GM12878 (cell line): Measurements from ENCODE around the gene NCKAP5. TPM values are rescaled to one million over a fixed set of nuclear protein-coding genes. Genes with fewer than 3 reads are reported as not detected.

Source experiments
- ATAC-seq: fragments of 200-7000 bp; cut with Tn5 transposase; 3 replicates; pipeline ENCODE4 v1.9.1; 2020; ENCODE audit warnings: mild to moderate bottlenecking, moderate library complexity
- BruUV-seq: library from RNA; stranded (reverse); fragments of 400-500 nt; replicated peaks from 2 replicates; lab custom pipeline; 2021; lab: Mats Ljungman, UMichigan
- CTCF ChIA-PET: fragments of 300-600 bp; sonication (Branson Sonifier 250); formaldehyde crosslinking; extraction: SDS; loops from one replicate; lab custom pipeline; 2021; ENCODE audit warnings: inconsistent platforms; lab: Yijun Ruan, JAX
- POLR2A ChIA-PET: fragments of 350-600 bp; formaldehyde crosslinking; extraction: SDS; loops from one replicate; lab custom pipeline; 2021; ENCODE audit warnings: inconsistent platforms; lab: Charles Lee
- RAD21 ChIA-PET: fragments of 300-600 bp; sonication (Branson Sonifier 250); formaldehyde crosslinking; loops from one replicate; lab custom pipeline; 2023; ENCODE audit warnings: antibody characterized with exemption; ENCODE audit not compliant: unreplicated experiment; lab: Charles Lee
- SMC1A ChIA-PET: fragments of 300-600 bp; sonication (Branson Sonifier 250); formaldehyde crosslinking; loops from one replicate; lab custom pipeline; 2023; ENCODE audit not compliant: unreplicated experiment, uncharacterized antibody; lab: Charles Lee
- DNase-seq: peaks from one replicate; pipeline ENCODE4 v3.0.0-alpha.2; 2011; ENCODE audit warnings: low read depth, low spot score
- FAIRE-seq: peaks from 3 replicates; lab custom pipeline; 2011; peaks lifted over from hg19 to GRCh38; lab: Jason Lieb, UNC
- H2AFZ ChIP-seq: 2 replicates; pipeline ENCODE4 v1.6.0; 2011; ENCODE audit warnings: low read depth, low read length, control low read depth; ENCODE audit not compliant: control insufficient read depth
- H3K27ac ChIP-seq: 2 replicates; pipeline ENCODE4 v1.5.1; 2011; ENCODE audit warnings: control low read depth; ENCODE audit not compliant: control insufficient read depth, insufficient read depth
- H3K27me3 ChIP-seq, 2 experiments: replicated peaks in 1 of 2; 2 replicates each; pipeline versions ENCODE4 v1.6.0 to v1.6.1; 2011; ENCODE audit warnings: low read length in 1 of 2; ENCODE audit not compliant: control insufficient read depth in 2 of 2, insufficient read depth in 2 of 2
- H3K36me3 ChIP-seq, 2 experiments: 2 replicates each; pipeline ENCODE4 v1.5.1; 2011; ENCODE audit warnings: low read length in 1 of 2; ENCODE audit not compliant: control insufficient read depth in 2 of 2, insufficient read depth in 2 of 2
- H3K4me1 ChIP-seq: 2 replicates; pipeline ENCODE4 v1.6.1; 2011; ENCODE audit warnings: mild to moderate bottlenecking, low read length, moderate library complexity, mixed read lengths; ENCODE audit not compliant: control insufficient read depth, insufficient read depth
- H3K4me2 ChIP-seq: 2 replicates; pipeline ENCODE4 v1.6.0; 2011; ENCODE audit warnings: control low read depth; ENCODE audit not compliant: control insufficient read depth, insufficient read depth
- H3K4me3 ChIP-seq: fragments of 200-600 bp; sonication (generic); 2 replicates; pipeline ENCODE4 v1.5.1; 2016
- H3K79me2 ChIP-seq: 2 replicates; pipeline ENCODE4 v1.6.0; 2011; ENCODE audit warnings: low read length; ENCODE audit not compliant: control insufficient read depth, insufficient read depth
- H3K9ac ChIP-seq: 2 replicates; pipeline ENCODE4 v1.8.0; 2011; ENCODE audit warnings: low read length, control low read depth, mixed read lengths; ENCODE audit not compliant: control insufficient read depth, insufficient read depth
- H3K9me3 ChIP-seq: replicated peaks from 3 replicates; pipeline ENCODE4 v1.5.1; 2011; ENCODE audit warnings: mild to moderate bottlenecking, low read length; ENCODE audit not compliant: control insufficient read depth, insufficient read depth
- H4K20me1 ChIP-seq: 2 replicates; pipeline ENCODE4 v1.6.0; 2011; ENCODE audit not compliant: control insufficient read depth, insufficient read depth
- CHD2 ChIP-seq: IDR thresholded peaks from 2 replicates; pipeline ENCODE4 v1.6.1; 2011; ENCODE audit warnings: low read depth, low read length, improper control_type of control experiment, borderline replicate concordance
- EP300 ChIP-seq, 2 experiments: fragments of 150-350 bp in 1 of 2; IDR thresholded peaks; 2 replicates each; pipeline ENCODE4 v1.6.1; 2011 to 2012; ENCODE audit warnings: low read depth in 2 of 2, low read length in 2 of 2, borderline replicate concordance in 1 of 2, improper control_type of control experiment in 1 of 2, inconsistent platforms in 1 of 2; ENCODE audit not compliant: control insufficient read depth in 1 of 2
- HDAC2 ChIP-seq: fragments of 200-600 bp; sonication (generic); IDR thresholded peaks from 2 replicates; pipeline ENCODE4 v1.6.1; 2017
- MTA3 ChIP-seq: IDR thresholded peaks from 2 replicates; pipeline ENCODE4 v1.6.1; 2012; ENCODE audit warnings: low read length, inconsistent platforms, borderline replicate concordance
- PAX5 ChIP-seq: IDR thresholded peaks from 2 replicates; pipeline ENCODE4 v1.6.1; 2011; ENCODE audit warnings: low read depth, low read length, borderline replicate concordance
- RB1 ChIP-seq: fragments of 450-650 bp; formaldehyde crosslinking; IDR thresholded peaks from 2 replicates; pipeline ENCODE4 v1.6.1; 2017; ENCODE audit warnings: mild to moderate bottlenecking, borderline replicate concordance
- SPI1 ChIP-seq: IDR thresholded peaks from 2 replicates; pipeline ENCODE4 v1.6.1; 2011; ENCODE audit warnings: low read depth, mild to moderate bottlenecking, low read length, moderate library complexity, borderline replicate concordance; ENCODE audit not compliant: insufficient read depth
- STAT1 ChIP-seq: fragments of 450-650 bp; conservative IDR thresholded peaks from 2 replicates; pipeline ENCODE4 v1.6.1; 2014; ENCODE audit warnings: antibody characterized with exemption, mild to moderate bottlenecking
- SUPT20H ChIP-seq: IDR thresholded peaks from 2 replicates; pipeline ENCODE4 v1.6.1; 2011; ENCODE audit warnings: low read depth, mild to moderate bottlenecking, low read length, moderate library complexity, borderline replicate concordance; ENCODE audit not compliant: control insufficient read depth
- ZNF207 ChIP-seq: fragments of 450-650 bp; IDR thresholded peaks from 2 replicates; pipeline ENCODE4 v1.6.1; 2014; ENCODE audit warnings: antibody characterized with exemption, mild to moderate bottlenecking, borderline replicate concordance
- WGBS: methylation state at CpG from one replicate; pipeline ENCODE4 v1.1.6; 2016; ENCODE audit warnings: low lambda C conversion rate; ENCODE audit not compliant: insufficient replicate concordance, insufficient coverage; ENCODE audit errors: missing lambda C conversion rate; 5-methylcytosine and 5-hydroxymethylcytosine counted together
- in situ Hi-C: fragments of 300-500 bp; cut with MboI; formaldehyde crosslinking; loops from 9 replicates; pipeline ENCODE4 v1.14.3; 2018; ENCODE audit warnings: mixed read lengths
- intact Hi-C: fragments of 100-400 bp; cut with micrococcal nuclease; formaldehyde crosslinking; loops from one replicate; pipeline ENCODE4 v1.14.2; 2022; ENCODE audit not compliant: unreplicated experiment
- polyA plus RNA-seq, 11 experiments: library from polyadenylated mRNA; depleted of rRNA in 4 of 11; unstranded in 6 of 11; stranded (reverse) in 5 of 11; fragments of >200 nt; fragmentation: Nextera tagmentation in 4 of 11; fragmentation: Illumina TruSeq in 1 of 11; extraction: Ambion mirVana in 4 of 11; extraction: Trizol in 1 of 11; gene quantifications; 1 replicate in 1 of 11; 2 replicates in 10 of 11; pipeline versions ENCODE4 v1.2.1 to v1.2.3, GENCODE V29; 2011 to 2016; ENCODE audit warnings: inconsistent platforms in 2 of 11, missing spikeins in 2 of 11, low read depth in 1 of 11
- total RNA-seq, 4 experiments: library from RNA; depleted of rRNA in 3 of 4; stranded (reverse); fragments of >200 nt in 3 of 4; fragmentation: Illumina TruSeq in 1 of 4; extraction: Trizol in 1 of 4; gene quantifications; 2 replicates each; pipeline versions ENCODE4 v1.2.1 to v1.2.3, GENCODE V29; 2013 to 2021
- TF ChIP-seq, protein P1 (sequence below): fragments of 450-650 bp; IDR thresholded peaks from 2 replicates; pipeline ENCODE4 v1.6.1; 2017; ENCODE audit warnings: mild to moderate bottlenecking, low read depth, inconsistent platforms; ENCODE audit not compliant: poor library complexity, severe bottlenecking
- TF ChIP-seq, protein P2 (sequence below): IDR thresholded peaks from 2 replicates; pipeline ENCODE4 v1.6.1; 2012; ENCODE audit warnings: low read length, inconsistent platforms
- TF ChIP-seq, protein P3 (sequence below): fragments of 450-650 bp; IDR thresholded peaks from 2 replicates; pipeline ENCODE4 v1.6.1; 2017; ENCODE audit warnings: low read depth, mild to moderate bottlenecking, moderate library complexity
- TF ChIP-seq, protein P4 (sequence below): fragments of 450-650 bp; IDR thresholded peaks from 2 replicates; pipeline ENCODE4 v1.6.1; 2017; ENCODE audit warnings: antibody characterized with exemption, mild to moderate bottlenecking, moderate library complexity

Gene NCKAP5
- total and polyA plus RNA-seq, 10 of the 15 experiments (the other 5 are each of a cell fraction or from before 2014, with no cell fraction given) = 0.06 to 0.44 (median 0.16) TPM

DNA sequence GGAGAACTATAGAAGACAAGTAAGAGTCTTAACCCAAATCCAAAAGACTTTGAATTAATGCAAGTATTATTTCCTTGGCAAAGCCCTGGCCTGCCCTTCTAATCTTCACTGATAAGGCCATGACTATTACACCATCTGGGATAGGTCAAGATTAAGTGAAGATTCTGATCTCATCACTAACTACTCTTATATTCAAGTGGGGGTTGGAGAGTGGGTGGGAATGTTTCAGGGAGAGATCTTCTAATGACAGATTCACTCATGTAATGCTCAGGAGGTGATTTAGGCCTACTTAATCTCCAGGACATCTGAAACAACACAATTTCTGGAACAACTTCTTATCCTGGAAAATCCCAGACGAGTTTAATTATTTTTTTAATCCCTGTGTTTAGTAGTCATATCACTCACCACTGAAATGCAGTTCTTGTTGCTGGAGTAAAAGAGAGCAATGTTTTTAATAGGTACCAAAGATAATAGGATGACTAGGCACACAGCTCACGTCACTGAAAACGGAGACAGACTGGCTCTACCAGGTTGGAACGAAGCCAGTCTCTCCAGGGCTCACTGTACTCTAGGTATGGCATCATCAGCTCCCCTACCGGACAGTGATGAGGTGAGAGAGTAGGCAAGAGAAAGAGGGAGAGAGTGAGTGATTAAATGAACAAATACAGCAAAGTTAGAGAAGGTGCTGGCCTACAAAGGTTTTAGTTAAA lies 133.1 kb downstream of the NCKAP5 start:
- in situ Hi-C loops = no loop called here
- under 1% methylated on average over 5 of the region's 5 CpGs for WGBS
- Histone ChIP-seq H3K9me3 (no peaks in the 10 kb centered on the region), H2AFZ (no peak overlapping the region), H3K36me3 (no peaks in the 10 kb centered on the region), H3K79me2 (no peaks in the 10 kb centered on the region), H3K4me3 (no peak overlapping the region), H3K27ac (no peak overlapping the region), H3K4me1 (no peaks in the 10 kb centered on the region), H3K27me3 (no peaks in the 10 kb centered on the region), H3K9ac (no peak overlapping the region), H4K20me1 (no peaks in the 10 kb centered on the region), H3K4me2 (no peak overlapping the region)
- FAIRE-seq = no peak
- no TSS peak for BruUV-seq
- no peak for DNase-seq
- CTCF ChIA-PET = no interaction called here
- RAD21 ChIA-PET = no interaction called here
- POLR2A ChIA-PET = no interaction called here
- SMC1A ChIA-PET = interaction anchor here (1.7 kb wide), 1 partner anchor 10 kb away, joined by 6 read pairs; no protein-coding TSS in a partner anchor
- 0 out of 3 replicates have a peak, but pooled peaks have one; percentile 27 for ATAC-seq
- intact Hi-C loops = no loop called here
- TF ChIP-seq EP300 (IDR thresholded peaks at IDR 0.05; ENCODE audit: borderline replicate concordance in 1 of 2, control insufficient read depth in 1 of 2, low read depth in 2 of 2, low read length in 2 of 2) = no peak
- no peak for TF ChIP-seq PAX5
- TF ChIP-seq MTA3 = no peak
- no peak for TF ChIP-seq SPI1
- TF ChIP-seq, protein P1, sequence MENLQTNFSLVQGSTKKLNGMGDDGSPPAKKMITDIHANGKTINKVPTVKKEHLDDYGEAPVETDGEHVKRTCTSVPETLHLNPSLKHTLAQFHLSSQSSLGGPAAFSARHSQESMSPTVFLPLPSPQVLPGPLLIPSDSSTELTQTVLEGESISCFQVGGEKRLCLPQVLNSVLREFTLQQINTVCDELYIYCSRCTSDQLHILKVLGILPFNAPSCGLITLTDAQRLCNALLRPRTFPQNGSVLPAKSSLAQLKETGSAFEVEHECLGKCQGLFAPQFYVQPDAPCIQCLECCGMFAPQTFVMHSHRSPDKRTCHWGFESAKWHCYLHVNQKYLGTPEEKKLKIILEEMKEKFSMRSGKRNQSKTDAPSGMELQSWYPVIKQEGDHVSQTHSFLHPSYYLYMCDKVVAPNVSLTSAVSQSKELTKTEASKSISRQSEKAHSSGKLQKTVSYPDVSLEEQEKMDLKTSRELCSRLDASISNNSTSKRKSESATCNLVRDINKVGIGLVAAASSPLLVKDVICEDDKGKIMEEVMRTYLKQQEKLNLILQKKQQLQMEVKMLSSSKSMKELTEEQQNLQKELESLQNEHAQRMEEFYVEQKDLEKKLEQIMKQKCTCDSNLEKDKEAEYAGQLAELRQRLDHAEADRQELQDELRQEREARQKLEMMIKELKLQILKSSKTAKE = no peak
- TF ChIP-seq STAT1 = no peak
- TF ChIP-seq, protein P2, sequence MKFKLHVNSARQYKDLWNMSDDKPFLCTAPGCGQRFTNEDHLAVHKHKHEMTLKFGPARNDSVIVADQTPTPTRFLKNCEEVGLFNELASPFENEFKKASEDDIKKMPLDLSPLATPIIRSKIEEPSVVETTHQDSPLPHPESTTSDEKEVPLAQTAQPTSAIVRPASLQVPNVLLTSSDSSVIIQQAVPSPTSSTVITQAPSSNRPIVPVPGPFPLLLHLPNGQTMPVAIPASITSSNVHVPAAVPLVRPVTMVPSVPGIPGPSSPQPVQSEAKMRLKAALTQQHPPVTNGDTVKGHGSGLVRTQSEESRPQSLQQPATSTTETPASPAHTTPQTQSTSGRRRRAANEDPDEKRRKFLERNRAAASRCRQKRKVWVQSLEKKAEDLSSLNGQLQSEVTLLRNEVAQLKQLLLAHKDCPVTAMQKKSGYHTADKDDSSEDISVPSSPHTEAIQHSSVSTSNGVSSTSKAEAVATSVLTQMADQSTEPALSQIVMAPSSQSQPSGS = no peak
- TF ChIP-seq, protein P3, sequence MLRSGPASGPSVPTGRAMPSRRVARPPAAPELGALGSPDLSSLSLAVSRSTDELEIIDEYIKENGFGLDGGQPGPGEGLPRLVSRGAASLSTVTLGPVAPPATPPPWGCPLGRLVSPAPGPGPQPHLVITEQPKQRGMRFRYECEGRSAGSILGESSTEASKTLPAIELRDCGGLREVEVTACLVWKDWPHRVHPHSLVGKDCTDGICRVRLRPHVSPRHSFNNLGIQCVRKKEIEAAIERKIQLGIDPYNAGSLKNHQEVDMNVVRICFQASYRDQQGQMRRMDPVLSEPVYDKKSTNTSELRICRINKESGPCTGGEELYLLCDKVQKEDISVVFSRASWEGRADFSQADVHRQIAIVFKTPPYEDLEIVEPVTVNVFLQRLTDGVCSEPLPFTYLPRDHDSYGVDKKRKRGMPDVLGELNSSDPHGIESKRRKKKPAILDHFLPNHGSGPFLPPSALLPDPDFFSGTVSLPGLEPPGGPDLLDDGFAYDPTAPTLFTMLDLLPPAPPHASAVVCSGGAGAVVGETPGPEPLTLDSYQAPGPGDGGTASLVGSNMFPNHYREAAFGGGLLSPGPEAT = no peak
- TF ChIP-seq HDAC2 = no peak
- no peak for TF ChIP-seq ZNF207
- TF ChIP-seq, protein P4, sequence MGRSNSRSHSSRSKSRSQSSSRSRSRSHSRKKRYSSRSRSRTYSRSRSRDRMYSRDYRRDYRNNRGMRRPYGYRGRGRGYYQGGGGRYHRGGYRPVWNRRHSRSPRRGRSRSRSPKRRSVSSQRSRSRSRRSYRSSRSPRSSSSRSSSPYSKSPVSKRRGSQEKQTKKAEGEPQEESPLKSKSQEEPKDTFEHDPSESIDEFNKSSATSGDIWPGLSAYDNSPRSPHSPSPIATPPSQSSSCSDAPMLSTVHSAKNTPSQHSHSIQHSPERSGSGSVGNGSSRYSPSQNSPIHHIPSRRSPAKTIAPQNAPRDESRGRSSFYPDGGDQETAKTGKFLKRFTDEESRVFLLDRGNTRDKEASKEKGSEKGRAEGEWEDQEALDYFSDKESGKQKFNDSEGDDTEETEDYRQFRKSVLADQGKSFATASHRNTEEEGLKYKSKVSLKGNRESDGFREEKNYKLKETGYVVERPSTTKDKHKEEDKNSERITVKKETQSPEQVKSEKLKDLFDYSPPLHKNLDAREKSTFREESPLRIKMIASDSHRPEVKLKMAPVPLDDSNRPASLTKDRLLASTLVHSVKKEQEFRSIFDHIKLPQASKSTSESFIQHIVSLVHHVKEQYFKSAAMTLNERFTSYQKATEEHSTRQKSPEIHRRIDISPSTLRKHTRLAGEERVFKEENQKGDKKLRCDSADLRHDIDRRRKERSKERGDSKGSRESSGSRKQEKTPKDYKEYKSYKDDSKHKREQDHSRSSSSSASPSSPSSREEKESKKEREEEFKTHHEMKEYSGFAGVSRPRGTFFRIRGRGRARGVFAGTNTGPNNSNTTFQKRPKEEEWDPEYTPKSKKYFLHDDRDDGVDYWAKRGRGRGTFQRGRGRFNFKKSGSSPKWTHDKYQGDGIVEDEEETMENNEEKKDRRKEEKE = no peak
- TF ChIP-seq SUPT20H = no peak
- no peak for TF ChIP-seq CHD2
- no peak for TF ChIP-seq RB1
